ENCODE data around the gene IFNA7. TPM values are rescaled to one million over a fixed set of nuclear protein-coding genes. Genes with fewer than 3 reads are reported as not detected.
"Not testable (repeated sequence)": the region's sequence is repeated elsewhere in the genome, so short reads cannot be mapped to it uniquely, and the experiment has no call there.

The IFNA7 gene
- total RNA-seq, 2 experiments from 2014 or later: not detected

- H3K27ac Mint-ChIP-seq: no peak overlapping the region
- POLR2A ChIA-PET: no interaction called here
- H3K36me3 Mint-ChIP-seq (ENCODE audit: low read depth): peaks cover 2% of the 10 kb centered on the region
- no peak for DNase-seq
- peaks cover 14% of the 10 kb centered on the region for H3K27me3 Mint-ChIP-seq (ENCODE audit: low read depth)
- CTCF ChIA-PET: no interaction called here
- no peak overlapping the region for H3K4me3 Mint-ChIP-seq
- H3K4me1 Mint-ChIP-seq (ENCODE audit: low read depth): no peaks in the 10 kb centered on the region
- no peaks in the 10 kb centered on the region for H3K9me3 Mint-ChIP-seq (ENCODE audit: insufficient read depth)
- no peak for ATAC-seq
Observed at GRCh38 chr9:21172156-21172555, 29.8 kb downstream of the IFNA7 start.

GRCh38 chr9:21171351-21171750 is 30.7 kb downstream of the IFNA7 start:
- ATAC-seq: no peak
- Mint-ChIP-seq H3K4me1 (ENCODE audit: low read depth) (no peaks in the 10 kb centered on the region), H3K27me3 (ENCODE audit: low read depth) (peaks cover 11% of the 10 kb centered on the region), H3K27ac (no peak overlapping the region), H3K36me3 (ENCODE audit: low read depth) (peaks cover 2% of the 10 kb centered on the region), H3K9me3 (ENCODE audit: insufficient read depth) (no peaks in the 10 kb centered on the region), H3K4me3 (no peak overlapping the region)
- ChIA-PET CTCF (no interaction called here), POLR2A (no interaction called here)
- DNase-seq: no peak

GRCh38 chr9:21166560-21166959 is 35.4 kb downstream of the IFNA7 start, which contains the start of gene IFNA21:
Gene IFNA21 (minus strand): TSS chr9:21166660. CDS start chr9:21166612, 48 bp downstream.
- DNase-seq; POLR2A ChIA-PET; H3K4me3 Mint-ChIP-seq; H3K9me3 Mint-ChIP-seq (ENCODE audit: insufficient read depth); ATAC-seq; H3K27ac Mint-ChIP-seq; H3K27me3 Mint-ChIP-seq (ENCODE audit: low read depth): not testable (repeated sequence)
- CTCF ChIA-PET: interaction anchor here (1.2 to 1.8 kb wide), 3 partner anchors 13 to 229 kb away, joined by 4 to 6 read pairs (median 5); no protein-coding TSS in a partner anchor
- peaks cover 18% of the 10 kb centered on the region for H3K4me1 Mint-ChIP-seq (ENCODE audit: low read depth)
- peaks cover 12% of the 10 kb centered on the region for H3K36me3 Mint-ChIP-seq (ENCODE audit: low read depth)

- no peaks in the 10 kb centered on the region for H3K9me3 Mint-ChIP-seq (ENCODE audit: insufficient read depth)
- ChIA-PET POLR2A (no interaction called here), CTCF (no interaction called here)
Observed at GRCh38 chr9:21165516-21165915, 36.5 kb downstream of the IFNA7 start.

GRCh38 chr9:21160178-21160577 is 41.8 kb downstream of the IFNA7 start:
- ChIA-PET POLR2A (no interaction called here), CTCF (interaction anchor here (1.1 to 3.0 kb wide), 7 partner anchors 14 to 82 kb away, joined by 3 to 14 read pairs (median 5); no protein-coding TSS in a partner anchor)
- Mint-ChIP-seq H3K27me3 (ENCODE audit: low read depth) (no peaks in the 10 kb centered on the region), H3K27ac (peak overlapping the region; percentile 73), H3K4me1 (ENCODE audit: low read depth) (peaks cover 55% of the 10 kb centered on the region), H3K36me3 (ENCODE audit: low read depth) (peaks cover 31% of the 10 kb centered on the region), H3K9me3 (ENCODE audit: insufficient read depth) (peaks cover 10% of the 10 kb centered on the region), H3K4me3 (peak overlapping the region; percentile 60)
- ATAC-seq (peak; percentile 88), DNase-seq (peak; percentile 80)

More at GRCh38 chr9:21165516-21165915, 36.5 kb downstream of the IFNA7 start:
- DNase-seq (no peak), ATAC-seq (no peak)
- Mint-ChIP-seq H3K36me3 (ENCODE audit: low read depth) (peaks cover 20% of the 10 kb centered on the region), H3K27ac (no peak overlapping the region), H3K4me3 (no peak overlapping the region), H3K4me1 (ENCODE audit: low read depth) (peaks cover 29% of the 10 kb centered on the region), H3K27me3 (ENCODE audit: low read depth) (peaks cover 4% of the 10 kb centered on the region)

GRCh38 chr9:21155501-21155900 is 46.5 kb downstream of the IFNA7 start:
- Mint-ChIP-seq H3K36me3 (ENCODE audit: low read depth) (peaks cover 13% of the 10 kb centered on the region), H3K4me3 (no peak overlapping the region), H3K9me3 (ENCODE audit: insufficient read depth) (peaks cover 10% of the 10 kb centered on the region), H3K4me1 (ENCODE audit: low read depth) (peaks cover 36% of the 10 kb centered on the region), H3K27me3 (ENCODE audit: low read depth) (peaks cover 4% of the 10 kb centered on the region), H3K27ac (no peak overlapping the region)
- ChIA-PET POLR2A (no interaction called here), CTCF (interaction anchor here (1.5 to 2.6 kb wide), 3 partner anchors 28 to 531 kb away, joined by 4 to 11 read pairs (median 11); no protein-coding TSS in a partner anchor)
- no peak for DNase-seq
- no peak for ATAC-seq

- ChIA-PET POLR2A (no interaction called here), CTCF (interaction anchor here (0.6 to 2.2 kb wide), 23 partner anchors 9 to 1227 kb away, joined by 3 to 18 read pairs (median 4); partner anchors contain the start of genes IFNA21 and IFNW1)
- H3K4me3 Mint-ChIP-seq: no peak overlapping the region
- H3K9me3 Mint-ChIP-seq (ENCODE audit: insufficient read depth): peaks cover 11% of the 10 kb centered on the region
- peaks cover 25% of the 10 kb centered on the region for H3K4me1 Mint-ChIP-seq (ENCODE audit: low read depth)
- no peak overlapping the region for H3K27ac Mint-ChIP-seq
- H3K27me3 Mint-ChIP-seq (ENCODE audit: low read depth): peaks cover 4% of the 10 kb centered on the region
- peak; percentile 93 for ATAC-seq
- H3K36me3 Mint-ChIP-seq (ENCODE audit: low read depth): peaks cover 13% of the 10 kb centered on the region
- DNase-seq: peak; percentile 56
Observed at GRCh38 chr9:21154018-21154608, 47.9 kb downstream of the IFNA7 start.

GRCh38 chr9:21153336-21154017 is 48.5 kb downstream of the IFNA7 start:
- CTCF ChIA-PET: interaction anchor here (0.7 to 2.2 kb wide), 21 partner anchors 9 to 1227 kb away, joined by 3 to 18 read pairs (median 5); partner anchors contain the start of genes IFNA21 and IFNW1

More at GRCh38 chr9:21153336-21154017, 48.5 kb downstream of the IFNA7 start:
- POLR2A ChIA-PET: no interaction called here
- DNase-seq (no peak), ATAC-seq (peak; percentile 37)
- H3K27ac Mint-ChIP-seq: no peak overlapping the region
- H3K4me1 Mint-ChIP-seq (ENCODE audit: low read depth): peaks cover 21% of the 10 kb centered on the region
- peaks cover 12% of the 10 kb centered on the region for H3K36me3 Mint-ChIP-seq (ENCODE audit: low read depth)
- peaks cover 4% of the 10 kb centered on the region for H3K27me3 Mint-ChIP-seq (ENCODE audit: low read depth)
- no peak overlapping the region for H3K4me3 Mint-ChIP-seq
- peaks cover 15% of the 10 kb centered on the region for H3K9me3 Mint-ChIP-seq (ENCODE audit: insufficient read depth)

Other genes starting within 250 kb of the IFNA7 start
- 10 to 100 TPM; 13.3 to 13.9 TPM for gene HACD4, start 170.6 kb downstream of the IFNA7 start, total RNA-seq
- not detected for gene IFNB1, start 124.3 kb downstream of the IFNA7 start, total RNA-seq
- gene IFNW1, start 60.4 kb downstream of the IFNA7 start, total RNA-seq: not detected
- gene IFNA21, start 35.5 kb downstream of the IFNA7 start, total RNA-seq: not detected
- gene IFNA4, start 14.6 kb downstream of the IFNA7 start, total RNA-seq: not detected
- not detected for gene IFNA10, start 4.9 kb upstream of the IFNA7 start, total RNA-seq
- not detected for gene IFNA16, start 15.1 kb upstream of the IFNA7 start, total RNA-seq
- not detected for gene IFNA17, start 26.0 kb upstream of the IFNA7 start, total RNA-seq
- not detected for gene IFNA14, start 37.8 kb upstream of the IFNA7 start, total RNA-seq
- not detected for gene IFNA5, start 103.1 kb upstream of the IFNA7 start, total RNA-seq
- gene KLHL9, start 133.2 kb upstream of the IFNA7 start, total RNA-seq: 10 to 100 TPM; 17.9 to 18.8 TPM
- not detected for gene IFNA6, start 148.7 kb upstream of the IFNA7 start, total RNA-seq
- gene IFNA13, start 165.9 kb upstream of the IFNA7 start, total RNA-seq: not detected
- not detected for gene IFNA2, start 183.2 kb upstream of the IFNA7 start, total RNA-seq
- not detected for gene IFNA8, start 206.9 kb upstream of the IFNA7 start, total RNA-seq
- gene IFNA1, start 238.2 kb upstream of the IFNA7 start, total RNA-seq: not detected